ENCODE results near the gene GPR148.

DNA sequence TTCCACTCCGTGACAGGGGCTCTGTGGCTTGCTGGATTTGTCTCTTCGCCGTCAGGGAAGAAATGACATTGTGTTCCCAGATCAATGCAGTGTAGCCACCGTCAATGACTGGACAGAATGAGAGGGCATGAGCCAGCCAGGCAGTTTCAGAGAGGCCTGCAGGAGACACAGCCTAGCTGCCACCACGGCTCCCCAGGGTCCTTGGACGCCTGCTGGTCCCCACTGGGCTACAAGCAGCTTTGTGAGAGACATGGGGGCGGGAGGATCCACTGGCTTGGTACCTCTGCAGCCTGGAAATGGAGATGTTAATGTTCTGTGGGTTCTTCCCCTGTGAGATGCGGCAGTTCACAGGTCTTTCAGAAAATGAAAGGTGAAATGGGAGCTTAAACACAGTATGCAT is 14.4 kb downstream of the GPR148 start:
- no peak for TF ChIP-seq TAF1 (IDR thresholded peaks at IDR 0.05; ENCODE audit: low read depth, low read length)
- TF ChIP-seq, protein P1, sequence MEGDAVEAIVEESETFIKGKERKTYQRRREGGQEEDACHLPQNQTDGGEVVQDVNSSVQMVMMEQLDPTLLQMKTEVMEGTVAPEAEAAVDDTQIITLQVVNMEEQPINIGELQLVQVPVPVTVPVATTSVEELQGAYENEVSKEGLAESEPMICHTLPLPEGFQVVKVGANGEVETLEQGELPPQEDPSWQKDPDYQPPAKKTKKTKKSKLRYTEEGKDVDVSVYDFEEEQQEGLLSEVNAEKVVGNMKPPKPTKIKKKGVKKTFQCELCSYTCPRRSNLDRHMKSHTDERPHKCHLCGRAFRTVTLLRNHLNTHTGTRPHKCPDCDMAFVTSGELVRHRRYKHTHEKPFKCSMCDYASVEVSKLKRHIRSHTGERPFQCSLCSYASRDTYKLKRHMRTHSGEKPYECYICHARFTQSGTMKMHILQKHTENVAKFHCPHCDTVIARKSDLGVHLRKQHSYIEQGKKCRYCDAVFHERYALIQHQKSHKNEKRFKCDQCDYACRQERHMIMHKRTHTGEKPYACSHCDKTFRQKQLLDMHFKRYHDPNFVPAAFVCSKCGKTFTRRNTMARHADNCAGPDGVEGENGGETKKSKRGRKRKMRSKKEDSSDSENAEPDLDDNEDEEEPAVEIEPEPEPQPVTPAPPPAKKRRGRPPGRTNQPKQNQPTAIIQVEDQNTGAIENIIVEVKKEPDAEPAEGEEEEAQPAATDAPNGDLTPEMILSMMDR (IDR thresholded peaks at IDR 0.05; ENCODE audit: control extremely low read depth in 1 of 3, insufficient read depth in 1 of 3, low read depth in 1 of 3, low read length in 3 of 3): no peak
- TF ChIP-seq FOSL1 (IDR thresholded peaks at IDR 0.05; ENCODE audit: insufficient read depth, low read depth, low read length): no peak
- no peak for TF ChIP-seq EZH2 (IDR thresholded peaks at IDR 0.05; ENCODE audit: low read depth, low read length, severe bottlenecking)
- TF ChIP-seq POLR2A (IDR thresholded peaks at IDR 0.05; ENCODE audit: control extremely low read depth in 1 of 2, low read depth in 2 of 2, low read length in 2 of 2): no peak
- no peak for TF ChIP-seq CBX5 (IDR thresholded peaks at IDR 0.05; ENCODE audit: low read depth, low read length)
- TF ChIP-seq, protein P2, sequence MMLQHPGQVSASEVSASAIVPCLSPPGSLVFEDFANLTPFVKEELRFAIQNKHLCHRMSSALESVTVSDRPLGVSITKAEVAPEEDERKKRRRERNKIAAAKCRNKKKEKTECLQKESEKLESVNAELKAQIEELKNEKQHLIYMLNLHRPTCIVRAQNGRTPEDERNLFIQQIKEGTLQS (IDR thresholded peaks at IDR 0.05; ENCODE audit: insufficient read depth, low read depth, low read length): no peak
- TF ChIP-seq, protein P3, sequence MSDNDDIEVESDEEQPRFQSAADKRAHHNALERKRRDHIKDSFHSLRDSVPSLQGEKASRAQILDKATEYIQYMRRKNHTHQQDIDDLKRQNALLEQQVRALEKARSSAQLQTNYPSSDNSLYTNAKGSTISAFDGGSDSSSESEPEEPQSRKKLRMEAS (IDR thresholded peaks at IDR 0.05): no peak
- TF ChIP-seq CREB1 (IDR thresholded peaks at IDR 0.05): no peak
- TF ChIP-seq CHD2 (IDR thresholded peaks at IDR 0.05; ENCODE audit: low read length): no peak
- no peak for TF ChIP-seq RFX5 (IDR thresholded peaks at IDR 0.05; ENCODE audit: borderline replicate concordance, low read depth, low read length)
- no peak for TF ChIP-seq POLR2AphosphoS5 (IDR thresholded peaks at IDR 0.05; ENCODE audit: low read depth, low read length)

Data from H1 (cell line).